GM23248 (cell line): Measurements from ENCODE around the gene C1D. TPM values are rescaled to one million over a fixed set of nuclear protein-coding genes. Genes with fewer than 3 reads are reported as not detected.
A peak's percentile ranks its signal among the peaks of the same experiment; 100 is the strongest.

Experiments
- DNase-seq: peaks from one replicate; pipeline ENCODE4 v3.0.0-alpha.2; 2015
- H2AFZ ChIP-seq: fragments of 200-600 bp; sonication (generic); 2 replicates; pipeline ENCODE4 v1.6.1; 2016; ENCODE audit warnings: antibody characterized with exemption
- H3F3A ChIP-seq: fragments of 200-600 bp; sonication (generic); 2 replicates; pipeline ENCODE4 v1.6.1; 2016; ENCODE audit warnings: mild to moderate bottlenecking, antibody characterized with exemption, mixed run types; ENCODE audit not compliant: insufficient read depth
- H3K27ac ChIP-seq: fragments of 200-600 bp; sonication (generic); 2 replicates; pipeline ENCODE4 v1.5.1; 2016; ENCODE audit warnings: mild to moderate bottlenecking
- H3K27me3 ChIP-seq: fragments of 200-600 bp; sonication (generic); replicated peaks from 2 replicates; pipeline ENCODE4 v1.6.1; 2016; ENCODE audit warnings: mild to moderate bottlenecking; ENCODE audit not compliant: insufficient read depth
- H3K36me3 ChIP-seq: fragments of 200-600 bp; sonication (generic); 2 replicates; pipeline ENCODE4 v1.6.1; 2016; ENCODE audit warnings: low read depth, mild to moderate bottlenecking
- H3K4me1 ChIP-seq: fragments of 200-600 bp; sonication (generic); 2 replicates; pipeline ENCODE4 v1.6.1; 2016; ENCODE audit warnings: mild to moderate bottlenecking; ENCODE audit not compliant: insufficient read depth
- H3K4me2 ChIP-seq: fragments of 200-600 bp; sonication (generic); one replicate; pipeline ENCODE4 v1.6.1; 2016; ENCODE audit warnings: mild to moderate bottlenecking; ENCODE audit not compliant: unreplicated experiment
- H3K4me3 ChIP-seq: fragments of 200-600 bp; sonication (generic); 2 replicates; pipeline ENCODE4 v1.5.1; 2016; ENCODE audit warnings: mild to moderate bottlenecking
- H3K79me2 ChIP-seq: fragments of 200-600 bp; sonication (generic); 2 replicates; pipeline ENCODE4 v1.6.1; 2016; ENCODE audit warnings: mild to moderate bottlenecking; ENCODE audit not compliant: insufficient read depth
- H3K9ac ChIP-seq: fragments of 200-600 bp; sonication (generic); 2 replicates; pipeline ENCODE4 v1.6.1; 2016; ENCODE audit warnings: mild to moderate bottlenecking
- H3K9me2 ChIP-seq: fragments of 200-600 bp; sonication (generic); 2 replicates; pipeline ENCODE4 v1.6.1; 2016; ENCODE audit warnings: mixed run types, mild to moderate bottlenecking, moderate library complexity; ENCODE audit not compliant: insufficient read depth
- H3K9me3 ChIP-seq: fragments of 200-600 bp; sonication (generic); one replicate; pipeline ENCODE4 v1.6.1; 2017; ENCODE audit warnings: low read depth
- H4K20me1 ChIP-seq: fragments of 200-600 bp; sonication (generic); 2 replicates; pipeline ENCODE4 v1.6.0; 2016; ENCODE audit not compliant: insufficient read depth
- EZH2 ChIP-seq: fragments of 200-600 bp; sonication (generic); IDR thresholded peaks from 2 replicates; pipeline ENCODE4 v1.6.1; 2018; ENCODE audit warnings: antibody characterized with exemption, mild to moderate bottlenecking; ENCODE audit not compliant: insufficient read depth, poor library complexity, severe bottlenecking
- EZH2phosphoT487 ChIP-seq: fragments of 200-600 bp; sonication (generic); IDR thresholded peaks from 2 replicates; pipeline ENCODE4 v1.6.1; 2018; ENCODE audit warnings: antibody characterized with exemption, moderate library complexity, mild to moderate bottlenecking, low read depth; ENCODE audit not compliant: insufficient read depth
- WGBS, 2 experiments: methylation state at CpG; one replicate each; pipeline ENCODE4 v1.1.6; 2015 to 2017; ENCODE audit warnings: low lambda C conversion rate in 2 of 2, low coverage in 1 of 2; ENCODE audit errors: missing lambda C conversion rate in 2 of 2; 5-methylcytosine and 5-hydroxymethylcytosine counted together
- in situ Hi-C: fragments of 300-500 bp; cut with MboI; formaldehyde crosslinking; loops from 2 replicates; pipeline ENCODE4 v1.15.0; 2020
- polyA plus RNA-seq: library from polyadenylated mRNA; unstranded; fragments of >200 nt; fragmentation: Nextera tagmentation; extraction: Ambion mirVana; gene quantifications from 2 replicates; pipeline ENCODE4 v1.2.1, GENCODE V29; 2016
- total RNA-seq: library from RNA; depleted of rRNA; stranded (reverse); fragments of >200 nt; shearing (Covaris generic); gene quantifications from 2 replicates; pipeline ENCODE4 v1.2.3, GENCODE V29; 2014

Gene C1D
- total and polyA plus RNA-seq, 2 experiments from 2014 or later = 32.5 to 65.3 TPM

DNA sequence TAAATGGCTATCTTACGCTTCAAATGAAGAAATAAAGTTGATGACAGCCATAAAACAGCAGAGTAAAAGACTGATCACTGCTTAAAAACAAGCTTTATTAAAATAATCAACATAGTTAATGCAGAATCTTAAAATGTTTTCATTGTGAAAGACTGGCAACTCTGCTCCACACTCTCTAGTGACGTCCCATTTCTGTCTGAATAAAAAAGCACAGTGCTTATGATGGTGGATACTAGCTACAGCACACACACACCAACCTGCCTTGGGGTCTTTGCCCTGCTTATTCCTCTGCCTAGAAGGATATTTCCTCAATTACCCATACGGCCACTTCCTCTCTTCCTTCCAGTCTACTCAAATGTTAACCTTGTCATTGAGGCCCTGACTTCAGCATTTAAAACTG, 19.1 kb downstream of the C1D start:
- H3K9ac ChIP-seq = peak overlapping the region; percentile 62
- H3K4me3 ChIP-seq = no peak overlapping the region
- H3K79me2 ChIP-seq = peaks cover 51% of the 10 kb centered on the region
- in situ Hi-C loops = loop anchor here (25.0 kb wide), 1 partner anchor 406 kb away; no protein-coding TSS in a partner anchor
- no peaks in the 10 kb centered on the region for H3K9me3 ChIP-seq
- no peak overlapping the region for H2AFZ ChIP-seq
- H3K9me2 ChIP-seq = no peaks in the 10 kb centered on the region
- TF ChIP-seq EZH2phosphoT487 (no peak), EZH2 (no peak)
- H3K4me2 ChIP-seq = peak overlapping the region; percentile 31
- no peaks in the 10 kb centered on the region for H4K20me1 ChIP-seq
- DNase-seq = peak; percentile 26
- peaks cover 39% of the 10 kb centered on the region for H3K4me1 ChIP-seq
- no peaks in the 10 kb centered on the region for H3K27me3 ChIP-seq
- H3K36me3 ChIP-seq = peaks cover 13% of the 10 kb centered on the region
- H3F3A ChIP-seq = peaks cover 38% of the 10 kb centered on the region
- 70 to 76% methylated on average over 3 of the region's 3 CpGs for WGBS, 2 experiments
- H3K27ac ChIP-seq = peak overlapping the region; percentile 92

GRCh38 chr2:68043032-68043431, 19.8 kb downstream of the C1D start:
- Histone ChIP-seq H2AFZ (no peak overlapping the region), H3K27ac (peak overlapping the region; percentile 92), H3K79me2 (peaks cover 44% of the 10 kb centered on the region), H3F3A (peaks cover 38% of the 10 kb centered on the region), H3K9me2 (no peaks in the 10 kb centered on the region), H3K9me3 (no peaks in the 10 kb centered on the region), H3K36me3 (peaks cover 13% of the 10 kb centered on the region), H3K4me3 (no peak overlapping the region), H3K9ac (peak overlapping the region; percentile 62), H3K4me2 (no peak overlapping the region), H4K20me1 (no peaks in the 10 kb centered on the region), H3K27me3 (no peaks in the 10 kb centered on the region), H3K4me1 (peaks cover 37% of the 10 kb centered on the region)
- WGBS, 2 experiments = 89 to 96% methylated on average over 5 of the region's 5 CpGs
- in situ Hi-C loops = loop anchor here (25.0 kb wide), 1 partner anchor 406 kb away; no protein-coding TSS in a partner anchor
- TF ChIP-seq EZH2 = no peak
- no peak for TF ChIP-seq EZH2phosphoT487
- no peak for DNase-seq

DNA sequence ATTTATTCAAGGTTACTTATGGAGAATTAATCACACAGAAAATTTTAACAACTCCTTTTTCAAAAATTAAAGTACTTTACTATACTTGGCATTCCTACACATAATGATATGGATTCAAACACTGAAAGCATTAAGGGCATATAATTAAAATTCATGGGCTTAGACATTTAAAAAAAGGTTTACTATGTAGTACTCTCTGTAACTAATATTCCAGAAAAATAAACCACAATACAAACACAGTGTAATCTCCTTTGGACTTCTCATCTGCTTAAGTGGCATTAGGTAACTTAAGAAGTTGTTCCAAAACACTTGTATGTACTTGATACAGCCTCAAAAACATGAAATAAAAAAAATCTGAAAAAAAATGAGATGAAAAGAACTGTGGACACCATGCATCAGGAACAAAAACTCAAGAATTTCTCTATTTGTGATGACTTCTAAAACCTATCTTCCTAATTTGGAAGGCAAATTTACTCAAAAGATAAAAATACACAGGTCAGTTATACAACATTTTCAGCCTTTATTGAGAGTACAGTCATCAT, 21.0 kb downstream of the C1D start:
- no peak overlapping the region for H3K4me2 ChIP-seq
- H2AFZ ChIP-seq = no peak overlapping the region
- H3F3A ChIP-seq = peaks cover 38% of the 10 kb centered on the region
- peaks cover 37% of the 10 kb centered on the region for H3K4me1 ChIP-seq
- peaks cover 13% of the 10 kb centered on the region for H3K36me3 ChIP-seq
- no peaks in the 10 kb centered on the region for H3K9me2 ChIP-seq
- in situ Hi-C loops = loop anchor here (25.0 kb wide), 1 partner anchor 404 kb away; no protein-coding TSS in a partner anchor
- no peaks in the 10 kb centered on the region for H3K9me3 ChIP-seq
- TF ChIP-seq EZH2 (no peak), EZH2phosphoT487 (no peak)
- H4K20me1 ChIP-seq = no peaks in the 10 kb centered on the region
- no peak overlapping the region for H3K27ac ChIP-seq
- no peak for DNase-seq
- peaks cover 31% of the 10 kb centered on the region for H3K79me2 ChIP-seq
- H3K27me3 ChIP-seq = no peaks in the 10 kb centered on the region
- H3K9ac ChIP-seq = no peak overlapping the region
- H3K4me3 ChIP-seq = no peak overlapping the region

- Histone ChIP-seq H3K9me2 (no peaks in the 10 kb centered on the region), H3K4me1 (peaks cover 37% of the 10 kb centered on the region), H4K20me1 (no peaks in the 10 kb centered on the region), H3K9me3 (no peaks in the 10 kb centered on the region), H2AFZ (no peak overlapping the region), H3K4me2 (peak overlapping the region; percentile 27), H3K27ac (peak overlapping the region; percentile 10; the same call in 1 of the 2 replicates), H3F3A (peaks cover 34% of the 10 kb centered on the region), H3K27me3 (no peaks in the 10 kb centered on the region), H3K4me3 (no peak overlapping the region), H3K79me2 (peaks cover 20% of the 10 kb centered on the region), H3K9ac (no peak overlapping the region), H3K36me3 (peaks cover 5% of the 10 kb centered on the region; the same call in 1 of the 2 replicates)
- 65 to 69% methylated on average over 3 of the region's 3 CpGs for WGBS, 2 experiments
- DNase-seq = peak; percentile 70
- in situ Hi-C loops = loop anchor here (25.0 kb wide), 1 partner anchor 403 kb away; no protein-coding TSS in a partner anchor
- TF ChIP-seq EZH2 (no peak), EZH2phosphoT487 (no peak)
These were observed 22.7 kb downstream of the C1D start for GRCh38 chr2:68040078-68040477.

- Histone ChIP-seq H3K27me3 (no peaks in the 10 kb centered on the region), H3K4me1 (peaks cover 30% of the 10 kb centered on the region), H3K36me3 (peaks cover 5% of the 10 kb centered on the region; the same call in 1 of the 2 replicates), H3F3A (peaks cover 26% of the 10 kb centered on the region), H3K27ac (no peak overlapping the region), H3K9me3 (no peaks in the 10 kb centered on the region), H3K4me3 (no peak overlapping the region), H3K4me2 (peak overlapping the region; percentile 27), H3K9ac (no peak overlapping the region), H3K79me2 (peaks cover 14% of the 10 kb centered on the region), H2AFZ (no peak overlapping the region), H4K20me1 (no peaks in the 10 kb centered on the region), H3K9me2 (no peaks in the 10 kb centered on the region)
- 17 to 20% methylated on average over 1 of the region's 1 CpG for WGBS, 2 experiments
- in situ Hi-C loops = loop anchor here (25.0 kb wide), 1 partner anchor 402 kb away; no protein-coding TSS in a partner anchor
- no peak for TF ChIP-seq EZH2phosphoT487
- TF ChIP-seq EZH2 = no peak
- no peak for DNase-seq
These were observed 23.5 kb downstream of the C1D start for GRCh38 chr2:68039317-68039716.
